SJSA1 (cell line): ENCODE data around the gene SIK3. TPM values are rescaled to one million over a fixed set of nuclear protein-coding genes. Genes with fewer than 3 reads are reported as not detected.
"Not testable (repeated sequence)": the region's sequence is repeated elsewhere in the genome, so short reads cannot be mapped to it uniquely, and the experiment has no call there.

ENCODE experiments used
- DNase-seq, 2 experiments: peaks; one replicate each; pipeline ENCODE4 v3.0.0-alpha.2; 2015 to 2020; ENCODE audit warnings: low spot score in 2 of 2, low read depth in 1 of 2
- H3K27ac ChIP-seq: fragments of 250-450 bp; sonication (Bioruptor Pico); 2 replicates; pipeline ENCODE4 v1.5.1; 2020; ENCODE audit warnings: mild to moderate bottlenecking, moderate library complexity
- H3K27me3 ChIP-seq: fragments of 250-450 bp; sonication (Bioruptor Pico); replicated peaks from 2 replicates; pipeline ENCODE4 v1.5.1; 2020; ENCODE audit warnings: mild to moderate bottlenecking, moderate library complexity
- H3K36me3 ChIP-seq: fragments of 250-450 bp; sonication (Bioruptor Pico); 2 replicates; pipeline ENCODE4 v1.5.1; 2020; ENCODE audit warnings: mild to moderate bottlenecking
- H3K4me1 ChIP-seq: fragments of 250-450 bp; sonication (Bioruptor Pico); replicated peaks from 2 replicates; pipeline ENCODE4 v1.6.1; 2021; ENCODE audit warnings: mild to moderate bottlenecking
- H3K4me3 ChIP-seq: fragments of 250-450 bp; sonication (Bioruptor Pico); 2 replicates; pipeline ENCODE4 v1.5.1; 2020; ENCODE audit warnings: mild to moderate bottlenecking
- H3K9me3 ChIP-seq: fragments of 250-450 bp; sonication (Bioruptor Pico); replicated peaks from 2 replicates; pipeline ENCODE4 v1.5.1; 2020; ENCODE audit warnings: mild to moderate bottlenecking
- total RNA-seq: library from RNA; depleted of rRNA; stranded (reverse); fragments of >200 nt; shearing (Covaris generic); gene quantifications from 2 replicates; pipeline ENCODE4 v1.2.3, GENCODE V29; 2014

Gene SIK3
- total RNA-seq, 1 experiment from 2014 or later = 8.7 TPM

DNA sequence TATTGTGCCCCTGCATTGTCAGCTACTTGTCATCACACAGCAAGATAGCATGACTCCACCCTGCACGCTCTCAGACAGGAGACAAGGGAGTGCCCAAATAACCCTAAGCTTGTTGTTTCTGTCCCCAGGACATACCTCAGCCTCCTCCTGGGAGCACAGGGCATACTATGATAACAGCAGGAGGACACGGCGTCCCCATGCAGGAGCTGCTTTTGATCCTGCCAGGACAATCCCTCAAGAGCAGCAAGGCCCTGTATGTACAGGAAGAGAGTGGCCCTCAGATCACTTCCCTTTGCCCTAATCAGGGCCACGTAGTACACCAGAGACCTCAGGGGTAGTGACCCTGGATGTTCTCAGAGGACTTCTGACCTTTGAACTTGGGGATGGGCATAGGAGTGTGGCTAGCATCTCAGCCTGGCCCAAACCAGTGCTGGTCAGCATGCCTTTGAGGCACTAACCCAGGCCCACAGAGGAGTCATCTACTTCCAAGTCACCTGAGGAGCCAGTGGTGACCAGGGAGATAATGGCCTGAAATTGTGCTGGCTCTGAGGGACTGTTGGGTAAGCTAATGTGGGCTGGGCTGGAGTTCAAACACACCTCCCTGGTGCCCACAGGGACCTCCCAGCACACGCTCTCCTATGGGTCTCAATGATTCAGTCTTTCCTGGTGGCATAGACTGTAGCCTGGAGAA is 284.3 kb downstream of the SIK3 start:
- Histone ChIP-seq H3K36me3 (no peaks in the 10 kb centered on the region), H3K9me3 (no peaks in the 10 kb centered on the region), H3K27ac (no peak overlapping the region), H3K4me1 (no peaks in the 10 kb centered on the region), H3K4me3 (no peak overlapping the region), H3K27me3 (no peaks in the 10 kb centered on the region)
- no peak for DNase-seq

GRCh38 chr11:116813170-116813569 is 285.1 kb downstream of the SIK3 start:
- H3K4me1 ChIP-seq = no peaks in the 10 kb centered on the region
- DNase-seq = no peak

DNA sequence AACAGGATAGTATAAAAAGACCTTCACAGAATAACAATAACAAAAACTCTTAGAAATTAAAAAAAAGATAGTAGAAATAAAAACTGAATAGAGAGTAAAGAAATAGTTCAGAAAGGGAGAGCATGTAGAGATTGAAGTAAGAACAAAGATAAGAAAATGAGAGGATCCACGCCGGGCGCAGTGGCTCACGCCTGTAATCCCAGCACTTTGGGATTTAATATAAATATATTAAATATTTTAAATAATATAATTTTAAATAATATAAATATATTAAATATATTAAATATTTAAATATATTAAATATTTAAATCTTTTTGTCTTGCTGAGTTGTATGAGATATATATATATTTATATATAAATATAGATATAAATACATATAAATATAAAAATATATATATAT is 286.1 kb downstream of the SIK3 start:
- H3K27me3 ChIP-seq = no peaks in the 10 kb centered on the region
- DNase-seq = no peak
- H3K4me1 ChIP-seq = no peaks in the 10 kb centered on the region
- H3K4me3 ChIP-seq = no peak overlapping the region
- H3K36me3 ChIP-seq = no peaks in the 10 kb centered on the region
- no peaks in the 10 kb centered on the region for H3K9me3 ChIP-seq
- no peak overlapping the region for H3K27ac ChIP-seq

More at GRCh38 chr11:116813170-116813569, 285.1 kb downstream of the SIK3 start:
- Histone ChIP-seq H3K27ac (no peak overlapping the region), H3K27me3 (no peaks in the 10 kb centered on the region), H3K36me3 (no peaks in the 10 kb centered on the region), H3K9me3 (no peaks in the 10 kb centered on the region), H3K4me3 (no peak overlapping the region)

DNA sequence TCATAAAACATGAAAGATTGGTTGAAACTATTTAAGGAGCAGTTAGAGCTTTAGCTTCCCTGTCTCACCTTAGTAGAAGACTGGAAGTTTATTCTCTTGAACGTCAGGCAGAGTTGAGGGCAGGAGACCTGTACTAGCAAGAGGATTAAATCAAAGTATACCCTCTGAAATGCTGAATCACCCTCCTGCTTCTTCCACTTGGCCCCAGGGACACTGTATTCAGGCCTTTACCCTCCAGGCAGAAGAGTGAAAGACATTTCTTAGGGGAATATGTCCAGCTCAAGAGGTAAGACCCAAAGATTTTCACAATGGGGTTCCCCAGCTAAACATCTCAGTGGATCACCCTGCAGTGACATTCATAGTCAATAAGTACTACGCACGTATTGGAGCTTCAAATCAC is 287.0 kb downstream of the SIK3 start:
- H3K36me3 ChIP-seq = no peaks in the 10 kb centered on the region
- no peaks in the 10 kb centered on the region for H3K9me3 ChIP-seq
- no peak overlapping the region for H3K27ac ChIP-seq
- no peak for DNase-seq
- no peaks in the 10 kb centered on the region for H3K4me1 ChIP-seq
- H3K4me3 ChIP-seq = no peak overlapping the region
- no peaks in the 10 kb centered on the region for H3K27me3 ChIP-seq

DNA sequence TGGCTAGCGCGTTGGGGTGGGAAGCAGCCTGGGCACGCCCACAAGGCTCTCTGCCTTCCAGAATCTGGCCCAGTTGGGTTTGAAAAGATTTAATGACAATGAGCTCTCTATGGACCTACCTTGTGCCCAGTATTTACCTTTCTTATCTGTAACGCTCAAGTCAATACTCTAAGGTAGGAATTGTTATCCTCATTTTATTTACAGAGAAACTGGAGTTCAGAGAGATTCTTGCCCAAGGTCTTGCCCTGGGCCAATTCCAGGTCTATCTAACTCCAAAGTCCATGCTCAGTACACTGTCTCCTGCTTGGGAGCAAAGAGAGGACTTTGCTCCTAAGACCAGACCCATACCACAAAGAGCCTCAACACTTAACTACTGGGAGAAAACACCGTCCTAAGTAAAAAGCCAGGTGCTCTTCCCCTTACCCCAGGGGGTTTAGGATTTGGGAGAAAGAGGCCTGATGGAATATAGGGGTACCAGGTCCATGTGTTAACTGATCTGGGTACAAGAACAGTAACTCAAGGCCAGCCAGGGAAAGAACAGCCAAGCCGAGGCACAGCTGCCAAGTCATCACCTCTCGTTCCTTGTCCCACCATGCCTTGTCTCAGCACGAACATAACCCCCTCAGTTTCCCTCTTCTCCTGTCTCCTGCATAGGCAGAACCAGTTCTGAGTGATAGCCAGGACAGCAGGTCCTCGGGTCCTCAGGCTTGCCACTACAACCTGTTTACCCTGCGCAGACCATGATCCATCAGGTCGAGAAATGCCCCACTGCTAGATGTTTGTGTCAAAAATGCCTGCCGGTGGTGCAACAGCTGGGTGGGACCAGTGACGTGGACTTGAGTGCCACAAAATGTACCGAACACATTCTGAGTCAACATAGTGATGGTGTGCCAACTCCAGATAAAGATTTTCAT is 289.7 kb downstream of the SIK3 start:
- no peaks in the 10 kb centered on the region for H3K36me3 ChIP-seq
- no peaks in the 10 kb centered on the region for H3K27me3 ChIP-seq
- no peaks in the 10 kb centered on the region for H3K9me3 ChIP-seq
- no peak for DNase-seq
- H3K4me3 ChIP-seq = no peak overlapping the region
- H3K27ac ChIP-seq = no peak overlapping the region
- no peaks in the 10 kb centered on the region for H3K4me1 ChIP-seq

DNA sequence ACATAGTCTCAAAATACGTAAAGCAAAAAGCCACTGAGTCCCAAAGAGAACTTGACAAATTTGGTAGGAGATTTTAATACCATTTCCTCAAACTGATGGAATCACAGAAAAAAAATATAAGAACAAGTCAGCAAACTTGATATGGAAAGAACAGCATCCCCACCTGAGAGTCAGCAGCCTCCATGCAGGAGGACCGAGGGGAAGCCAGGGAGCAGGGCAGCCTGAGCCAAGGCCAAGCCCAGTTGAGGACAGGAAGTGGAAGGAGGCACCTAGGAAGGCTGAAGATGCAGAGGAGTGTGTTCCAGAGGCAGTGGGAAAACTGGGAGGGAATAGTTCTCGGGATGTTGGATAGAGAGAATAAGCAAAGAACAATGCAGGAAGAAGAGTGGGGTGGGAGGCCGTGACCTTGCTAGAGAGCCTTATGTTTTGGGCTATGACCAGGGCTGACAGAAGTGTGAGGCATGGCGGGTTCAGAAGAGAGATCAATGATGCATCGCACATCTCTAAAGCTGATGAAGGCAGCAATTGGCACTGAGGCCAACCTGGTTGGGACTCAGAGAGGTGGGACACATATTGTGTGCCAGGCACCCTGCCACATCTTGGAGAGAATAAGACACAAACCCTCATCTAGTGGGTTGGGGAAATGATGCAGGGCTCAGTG is 290.5 kb downstream of the SIK3 start:
- Histone ChIP-seq H3K27ac (no peak overlapping the region), H3K9me3 (no peaks in the 10 kb centered on the region), H3K36me3 (no peaks in the 10 kb centered on the region), H3K4me3 (no peak overlapping the region), H3K27me3 (no peaks in the 10 kb centered on the region), H3K4me1 (no peaks in the 10 kb centered on the region)
- DNase-seq = no peak

GRCh38 chr11:116804001-116804400 is 294.2 kb downstream of the SIK3 start:
- Histone ChIP-seq H3K27me3 (no peaks in the 10 kb centered on the region), H3K9me3 (no peaks in the 10 kb centered on the region), H3K36me3 (no peaks in the 10 kb centered on the region)

GRCh38 chr11:116801662-116802061 is 296.6 kb downstream of the SIK3 start:
- H3K4me1 ChIP-seq, H3K27ac ChIP-seq, H3K4me3 ChIP-seq, H3K9me3 ChIP-seq, H3K27me3 ChIP-seq, DNase-seq, H3K36me3 ChIP-seq: not testable (repeated sequence)

More at GRCh38 chr11:116804001-116804400, 294.2 kb downstream of the SIK3 start:
- no peak for DNase-seq
- H3K4me3 ChIP-seq = no peak overlapping the region
- no peaks in the 10 kb centered on the region for H3K4me1 ChIP-seq
- H3K27ac ChIP-seq = no peak overlapping the region

GRCh38 chr11:116800610-116801009 is 297.6 kb downstream of the SIK3 start:
- no peak for DNase-seq
- Histone ChIP-seq H3K4me1 (no peaks in the 10 kb centered on the region), H3K27me3 (no peaks in the 10 kb centered on the region), H3K4me3 (no peak overlapping the region), H3K36me3 (no peaks in the 10 kb centered on the region), H3K27ac (no peak overlapping the region), H3K9me3 (no peaks in the 10 kb centered on the region)

- H3K36me3 ChIP-seq = no peaks in the 10 kb centered on the region
- no peak overlapping the region for H3K27ac ChIP-seq
- no peaks in the 10 kb centered on the region for H3K4me1 ChIP-seq
- H3K27me3 ChIP-seq = no peaks in the 10 kb centered on the region
- H3K9me3 ChIP-seq = no peaks in the 10 kb centered on the region
- H3K4me3 ChIP-seq = no peak overlapping the region
- no peak for DNase-seq
Observed at GRCh38 chr11:116798368-116798767, 299.9 kb downstream of the SIK3 start.

DNA sequence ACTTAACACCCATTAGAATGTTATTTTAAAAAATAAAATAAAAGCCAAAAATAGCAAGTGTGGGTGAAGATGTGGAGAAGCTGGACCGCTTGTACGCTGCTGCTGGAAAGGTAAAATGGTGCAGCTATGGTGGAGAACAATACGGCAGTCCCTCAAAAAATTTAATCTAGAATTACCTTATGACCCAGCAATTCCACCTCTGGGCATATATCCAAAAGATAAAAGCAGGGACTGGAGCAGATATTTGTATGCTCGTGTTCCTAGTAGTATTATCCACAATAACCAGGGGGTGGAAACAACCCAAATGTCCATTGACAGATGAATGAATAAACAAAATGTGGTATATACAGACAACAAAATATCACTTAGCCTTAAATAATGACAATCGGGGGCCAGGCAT is 300.4 kb downstream of the SIK3 start:
- no peak for DNase-seq
- H3K27ac ChIP-seq = no peak overlapping the region
- H3K9me3 ChIP-seq = no peaks in the 10 kb centered on the region
- H3K36me3 ChIP-seq = no peaks in the 10 kb centered on the region
- no peaks in the 10 kb centered on the region for H3K4me1 ChIP-seq
- no peak overlapping the region for H3K4me3 ChIP-seq
- no peaks in the 10 kb centered on the region for H3K27me3 ChIP-seq

DNA sequence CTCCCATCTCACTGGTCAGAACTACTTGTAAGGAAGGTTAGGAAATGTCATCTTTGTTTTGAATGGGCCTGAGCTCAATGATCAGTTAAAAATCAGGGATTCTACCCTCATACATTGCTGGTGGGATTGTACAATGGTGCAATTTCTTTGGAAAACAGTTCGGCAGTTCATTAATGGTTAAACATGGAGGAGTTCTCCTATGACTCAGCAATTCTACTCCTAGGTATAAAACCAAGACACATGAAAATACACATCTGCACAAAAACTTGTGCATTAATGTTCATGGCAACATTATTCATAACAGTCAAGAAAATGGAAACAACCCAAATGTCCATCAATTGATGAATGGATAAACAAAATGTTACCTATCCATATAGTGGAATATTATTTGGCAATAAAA is 301.7 kb downstream of the SIK3 start:
- Histone ChIP-seq H3K4me1 (no peaks in the 10 kb centered on the region), H3K4me3 (no peak overlapping the region), H3K9me3 (no peaks in the 10 kb centered on the region), H3K36me3 (no peaks in the 10 kb centered on the region), H3K27ac (no peak overlapping the region), H3K27me3 (no peaks in the 10 kb centered on the region)
- DNase-seq = no peak

GRCh38 chr11:116794851-116795250 is 303.4 kb downstream of the SIK3 start:
- Histone ChIP-seq H3K9me3 (no peaks in the 10 kb centered on the region), H3K4me1 (no peaks in the 10 kb centered on the region), H3K27ac (no peak overlapping the region), H3K27me3 (no peaks in the 10 kb centered on the region), H3K36me3 (no peaks in the 10 kb centered on the region), H3K4me3 (no peak overlapping the region)
- no peak for DNase-seq

- Histone ChIP-seq H3K4me1 (no peaks in the 10 kb centered on the region), H3K9me3 (no peaks in the 10 kb centered on the region), H3K27ac (no peak overlapping the region), H3K27me3 (no peaks in the 10 kb centered on the region), H3K4me3 (no peak overlapping the region), H3K36me3 (no peaks in the 10 kb centered on the region)
- DNase-seq = no peak
Observed at GRCh38 chr11:116793772-116794097, 304.5 kb downstream of the SIK3 start.
